ENCODE data around the gene NRN1L.

NRN1L gene

DNA sequence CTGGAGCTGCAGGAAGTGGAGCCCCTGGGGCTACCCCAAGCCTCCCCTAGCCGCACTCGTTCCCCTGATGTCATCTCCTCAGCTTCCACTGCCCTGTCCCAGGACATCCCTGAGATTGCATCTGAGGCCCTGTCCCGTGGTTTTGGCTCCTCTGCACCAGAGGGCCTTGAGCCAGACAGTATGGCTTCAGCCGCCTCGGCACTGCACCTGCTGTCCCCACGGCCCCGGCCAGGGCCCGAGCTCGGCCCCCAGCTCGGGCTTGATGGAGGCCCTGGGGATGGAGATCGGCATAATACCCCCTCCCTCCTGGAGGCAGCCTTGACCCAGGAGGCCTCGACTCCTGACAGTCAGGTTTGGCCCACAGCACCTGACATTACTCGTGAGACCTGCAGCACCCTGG lies 4.1 kb upstream of the NRN1L start:
- Histone ChIP-seq H4K20me1 (ENCODE audit: control insufficient read depth, insufficient read depth, low read depth, low read length) (peaks cover 1% of the 10 kb centered on the region; the same call in 1 of the 2 replicates), H3K27ac (ENCODE audit: low read depth, low read length) (no peak overlapping the region), H3K79me2 (ENCODE audit: control insufficient read depth, low read length) (peaks cover 13% of the 10 kb centered on the region), H3K4me2 (ENCODE audit: low read length) (no peak overlapping the region), H3F3A (ENCODE audit: control insufficient read depth, insufficient read depth) (no peaks in the 10 kb centered on the region), H3K4me1 (ENCODE audit: control insufficient read depth, low read length) (no peaks in the 10 kb centered on the region), H3K36me3 (ENCODE audit: control insufficient read depth, low read length) (peaks cover 94% of the 10 kb centered on the region), H3K4me3 (ENCODE audit: low read length) (no peak overlapping the region), H3K9me3 (ENCODE audit: control insufficient read depth, insufficient read depth, low read length) (no peaks in the 10 kb centered on the region), H3K27me3 (ENCODE audit: control insufficient read depth, low read length) (no peaks in the 10 kb centered on the region), H3K9me2 (replicated peaks; ENCODE audit: control insufficient read depth, low read length) (no peaks in the 10 kb centered on the region)
- TF ChIP-seq, protein P1, sequence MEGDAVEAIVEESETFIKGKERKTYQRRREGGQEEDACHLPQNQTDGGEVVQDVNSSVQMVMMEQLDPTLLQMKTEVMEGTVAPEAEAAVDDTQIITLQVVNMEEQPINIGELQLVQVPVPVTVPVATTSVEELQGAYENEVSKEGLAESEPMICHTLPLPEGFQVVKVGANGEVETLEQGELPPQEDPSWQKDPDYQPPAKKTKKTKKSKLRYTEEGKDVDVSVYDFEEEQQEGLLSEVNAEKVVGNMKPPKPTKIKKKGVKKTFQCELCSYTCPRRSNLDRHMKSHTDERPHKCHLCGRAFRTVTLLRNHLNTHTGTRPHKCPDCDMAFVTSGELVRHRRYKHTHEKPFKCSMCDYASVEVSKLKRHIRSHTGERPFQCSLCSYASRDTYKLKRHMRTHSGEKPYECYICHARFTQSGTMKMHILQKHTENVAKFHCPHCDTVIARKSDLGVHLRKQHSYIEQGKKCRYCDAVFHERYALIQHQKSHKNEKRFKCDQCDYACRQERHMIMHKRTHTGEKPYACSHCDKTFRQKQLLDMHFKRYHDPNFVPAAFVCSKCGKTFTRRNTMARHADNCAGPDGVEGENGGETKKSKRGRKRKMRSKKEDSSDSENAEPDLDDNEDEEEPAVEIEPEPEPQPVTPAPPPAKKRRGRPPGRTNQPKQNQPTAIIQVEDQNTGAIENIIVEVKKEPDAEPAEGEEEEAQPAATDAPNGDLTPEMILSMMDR (IDR thresholded peaks at IDR 0.05; ENCODE audit: low read depth, low read length, poor library complexity, severe bottlenecking), result no peak
- TF ChIP-seq EZH2phosphoT487 (IDR thresholded peaks at IDR 0.05; ENCODE audit: borderline replicate concordance, low read length), result no peak

- TF ChIP-seq, protein P1 (IDR thresholded peaks at IDR 0.05; ENCODE audit: low read depth, low read length, poor library complexity, severe bottlenecking), result no peak
- Histone ChIP-seq H3F3A (ENCODE audit: control insufficient read depth, insufficient read depth) (no peaks in the 10 kb centered on the region), H3K36me3 (ENCODE audit: control insufficient read depth, low read length) (peaks cover 87% of the 10 kb centered on the region), H4K20me1 (ENCODE audit: control insufficient read depth, insufficient read depth, low read depth, low read length) (no peaks in the 10 kb centered on the region), H3K4me2 (ENCODE audit: low read length) (no peak overlapping the region), H3K79me2 (ENCODE audit: control insufficient read depth, low read length) (peaks cover 2% of the 10 kb centered on the region), H3K4me1 (ENCODE audit: control insufficient read depth, low read length) (no peaks in the 10 kb centered on the region), H3K27ac (ENCODE audit: low read depth, low read length) (no peak overlapping the region), H3K4me3 (ENCODE audit: low read length) (no peak overlapping the region), H3K9me3 (ENCODE audit: control insufficient read depth, insufficient read depth, low read length) (no peaks in the 10 kb centered on the region), H3K9me2 (replicated peaks; ENCODE audit: control insufficient read depth, low read length) (no peaks in the 10 kb centered on the region), H3K27me3 (ENCODE audit: control insufficient read depth, low read length) (no peaks in the 10 kb centered on the region)
Observed at GRCh38 chr16:67881621-67882161, 3.0 kb upstream of the NRN1L start.

DNA sequence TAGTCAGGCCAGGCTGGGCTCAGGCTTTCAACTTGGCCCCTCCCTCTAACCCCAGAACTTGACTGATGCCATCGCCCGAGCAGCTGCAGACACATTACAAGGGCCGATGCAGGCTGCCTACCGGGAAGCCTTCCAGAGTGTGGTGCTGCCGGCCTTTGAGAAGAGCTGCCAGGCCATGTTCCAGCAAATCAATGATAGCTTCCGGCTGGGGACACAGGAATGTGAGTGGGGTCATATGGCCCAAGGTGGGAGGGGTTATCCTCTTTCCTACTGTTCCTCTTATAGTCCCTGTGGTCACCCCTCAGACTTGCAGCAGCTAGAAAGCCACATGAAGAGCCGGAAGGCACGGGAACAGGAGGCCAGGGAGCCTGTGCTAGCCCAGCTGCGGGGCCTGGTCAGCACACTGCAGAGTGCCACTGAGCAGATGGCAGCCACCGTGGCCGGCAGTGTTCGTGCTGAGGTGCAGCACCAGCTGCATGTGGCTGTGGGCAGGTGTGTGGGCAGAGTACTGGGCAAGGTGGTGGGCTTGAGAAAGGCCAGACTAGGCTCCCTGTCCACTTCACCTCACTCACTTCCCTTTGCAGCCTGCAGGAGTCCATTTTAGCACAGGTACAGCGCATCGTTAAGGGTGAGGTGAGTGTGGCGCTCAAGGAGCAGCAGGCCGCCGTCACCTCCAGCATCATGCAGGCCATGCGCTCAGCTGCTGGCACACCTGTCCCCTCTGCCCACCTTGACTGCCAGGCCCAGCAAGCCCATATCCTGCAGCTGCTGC lies 2.1 kb upstream of the NRN1L start:
- H3K4me3 ChIP-seq (ENCODE audit: low read length), result no peak overlapping the region
- no peak overlapping the region for H3K27ac ChIP-seq (ENCODE audit: low read depth, low read length)
- H3K4me1 ChIP-seq (ENCODE audit: control insufficient read depth, low read length), result no peaks in the 10 kb centered on the region
- H3K27me3 ChIP-seq (ENCODE audit: control insufficient read depth, low read length), result no peaks in the 10 kb centered on the region
- no peak for TF ChIP-seq EZH2phosphoT487 (IDR thresholded peaks at IDR 0.05; ENCODE audit: borderline replicate concordance, low read length)
- TF ChIP-seq, protein P1 (IDR thresholded peaks at IDR 0.05; ENCODE audit: low read depth, low read length, poor library complexity, severe bottlenecking), result no peak
- no peak overlapping the region for H3K4me2 ChIP-seq (ENCODE audit: low read length)
- H3K36me3 ChIP-seq (ENCODE audit: control insufficient read depth, low read length), result peaks cover 78% of the 10 kb centered on the region
- H3K79me2 ChIP-seq (ENCODE audit: control insufficient read depth, low read length), result no peaks in the 10 kb centered on the region
- no peaks in the 10 kb centered on the region for H3K9me2 ChIP-seq (replicated peaks; ENCODE audit: control insufficient read depth, low read length)
- no peaks in the 10 kb centered on the region for H4K20me1 ChIP-seq (ENCODE audit: control insufficient read depth, insufficient read depth, low read depth, low read length)
- H3K9me3 ChIP-seq (ENCODE audit: control insufficient read depth, insufficient read depth, low read length), result no peaks in the 10 kb centered on the region
- H3F3A ChIP-seq (ENCODE audit: control insufficient read depth, insufficient read depth), result no peaks in the 10 kb centered on the region

Measured in DOHH2 (cell line).